HG03039 (cell line): ENCODE results near the gene JPH2.

Source experiments
- ATAC-seq: cut with Tn5 transposase; IDR thresholded peaks from one replicate; pipeline ENCODE4 v1.9.1; 2021; ENCODE audit warnings: mild to moderate bottlenecking, moderate library complexity; ENCODE audit not compliant: unreplicated experiment

JPH2 gene

GRCh38 chr20:44126445-44126844, 60.5 kb downstream of the JPH2 start:
- no peak for ATAC-seq

- ATAC-seq, result no peak
These were observed 61.5 kb downstream of the JPH2 start for GRCh38 chr20:44125332-44126127.

GRCh38 chr20:44123874-44124535, 63.0 kb downstream of the JPH2 start:
- no peak for ATAC-seq

- no peak for ATAC-seq
These were observed 63.7 kb downstream of the JPH2 start for GRCh38 chr20:44123251-44123650.

GRCh38 chr20:44120676-44121425, 66.1 kb downstream of the JPH2 start:
- ATAC-seq, result no peak

GRCh38 chr20:44118185-44119033, 68.6 kb downstream of the JPH2 start:
- ATAC-seq, result no peak

- ATAC-seq, result no peak
These were observed 69.4 kb downstream of the JPH2 start for GRCh38 chr20:44117296-44118184.

- ATAC-seq, result no peak
These were observed 71.0 kb downstream of the JPH2 start for GRCh38 chr20:44115762-44116644.

- no peak for ATAC-seq
These were observed 71.8 kb downstream of the JPH2 start for GRCh38 chr20:44115181-44115580.

- no peak for ATAC-seq
These were observed 73.2 kb downstream of the JPH2 start for GRCh38 chr20:44113618-44114376.

- no peak for ATAC-seq
These were observed 73.9 kb downstream of the JPH2 start for GRCh38 chr20:44112889-44113617.

- ATAC-seq, result no peak
These were observed 74.5 kb downstream of the JPH2 start for GRCh38 chr20:44112456-44112855.

GRCh38 chr20:44111712-44112335, 75.2 kb downstream of the JPH2 start:
- ATAC-seq, result no peak

GRCh38 chr20:44110816-44111568, 76.0 kb downstream of the JPH2 start:
- ATAC-seq, result no peak

- no peak for ATAC-seq
These were observed 77.0 kb downstream of the JPH2 start for GRCh38 chr20:44109951-44110361.

GRCh38 chr20:44106615-44107014, 80.4 kb downstream of the JPH2 start:
- no peak for ATAC-seq
